DMS153 treated with DMSO at 0.1 percent for 48 hours (cell line): ENCODE results near the gene UBASH3B.

Experiments
- DNase-seq: peaks from one replicate; lab custom pipeline; 2025; ENCODE audit not compliant: unreplicated experiment; lab: John Stamatoyannopoulos, UW

The UBASH3B gene

DNA sequence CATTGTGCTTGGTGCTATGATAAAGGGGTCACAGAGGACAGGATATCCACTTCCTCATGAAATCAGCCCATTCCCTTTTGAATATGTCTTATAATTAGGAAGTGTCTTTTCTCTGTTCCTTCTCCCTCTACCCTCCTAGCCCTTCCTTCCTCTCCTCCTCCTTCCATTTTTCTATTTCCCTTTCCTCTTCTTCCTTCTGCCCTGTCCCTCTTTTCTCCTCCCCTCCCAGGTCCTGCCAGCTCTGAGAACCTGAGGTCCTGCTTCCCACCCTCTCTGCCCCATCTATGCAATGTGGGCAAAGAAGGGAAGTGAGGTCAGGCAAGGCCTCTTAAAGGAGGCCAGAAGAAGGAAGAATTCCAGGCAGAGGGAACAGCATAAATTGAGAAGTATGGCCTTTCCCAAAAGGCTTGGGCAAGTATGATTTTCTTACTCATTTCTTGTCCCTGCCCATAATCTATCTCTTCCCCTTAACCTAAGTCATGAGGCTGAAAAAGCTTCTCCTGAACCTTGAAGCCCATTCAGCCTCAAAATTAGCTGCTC, 7.7 kb upstream of the UBASH3B start:
- DNase-seq = no peak

DNA sequence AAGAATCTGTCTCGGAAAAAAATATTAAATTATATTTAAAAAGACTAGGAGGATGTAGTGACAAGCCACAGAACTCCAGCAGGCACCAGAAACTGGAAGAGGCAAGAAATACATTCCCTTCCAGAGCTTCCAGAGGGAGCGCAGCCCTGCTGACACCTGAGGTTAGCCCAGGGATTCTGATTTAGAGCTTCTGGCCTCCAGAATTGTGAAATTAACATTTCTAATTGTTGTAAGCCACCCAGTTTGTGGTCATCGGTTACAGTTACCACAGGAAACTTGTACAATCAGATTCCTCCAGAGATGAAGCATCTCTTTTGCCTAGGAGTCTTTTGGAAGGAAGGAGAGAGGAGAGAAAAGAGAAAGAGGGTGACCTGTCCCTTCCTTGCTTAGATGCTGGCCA, 6.4 kb upstream of the UBASH3B start:
- DNase-seq = no peak

DNA sequence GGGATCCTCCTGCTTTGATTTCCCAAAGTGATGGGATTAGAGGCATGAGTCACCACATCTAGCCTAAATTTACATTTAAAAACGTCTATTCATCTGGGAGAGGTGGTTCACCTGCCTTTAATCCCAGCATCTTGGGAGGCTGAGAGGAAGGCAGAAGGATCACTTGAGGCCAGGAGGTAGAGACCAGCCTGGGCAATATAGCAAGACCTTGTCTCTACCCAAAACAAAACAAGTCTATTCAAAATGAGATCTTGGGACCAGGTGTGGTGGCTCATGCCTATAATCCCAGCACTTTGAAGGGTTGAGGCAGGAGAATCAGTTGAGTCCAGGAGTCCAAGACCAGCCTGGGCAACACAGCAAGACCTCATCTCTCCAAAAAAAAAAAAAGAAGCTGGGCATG, 4.9 kb upstream of the UBASH3B start:
- no peak for DNase-seq

DNA sequence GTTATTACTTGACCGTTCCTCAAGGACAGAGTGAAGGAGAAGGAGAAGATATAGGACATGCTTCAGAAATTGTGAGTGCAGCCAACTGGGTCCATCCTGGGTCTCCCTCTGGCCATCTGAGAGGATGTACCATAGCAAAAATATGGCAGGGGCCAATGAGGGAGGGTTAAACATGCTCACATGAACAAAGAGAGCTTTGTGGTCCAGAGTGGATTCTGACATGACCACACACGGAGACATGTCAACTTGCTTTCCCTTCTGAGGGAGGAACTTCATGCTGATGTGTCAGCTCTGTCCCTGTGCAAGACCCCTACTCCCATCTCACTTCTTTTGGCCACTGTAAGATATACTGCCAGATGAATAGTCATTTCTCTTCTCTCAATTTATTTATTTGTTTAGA, 3.0 kb upstream of the UBASH3B start:
- no peak for DNase-seq

DNA sequence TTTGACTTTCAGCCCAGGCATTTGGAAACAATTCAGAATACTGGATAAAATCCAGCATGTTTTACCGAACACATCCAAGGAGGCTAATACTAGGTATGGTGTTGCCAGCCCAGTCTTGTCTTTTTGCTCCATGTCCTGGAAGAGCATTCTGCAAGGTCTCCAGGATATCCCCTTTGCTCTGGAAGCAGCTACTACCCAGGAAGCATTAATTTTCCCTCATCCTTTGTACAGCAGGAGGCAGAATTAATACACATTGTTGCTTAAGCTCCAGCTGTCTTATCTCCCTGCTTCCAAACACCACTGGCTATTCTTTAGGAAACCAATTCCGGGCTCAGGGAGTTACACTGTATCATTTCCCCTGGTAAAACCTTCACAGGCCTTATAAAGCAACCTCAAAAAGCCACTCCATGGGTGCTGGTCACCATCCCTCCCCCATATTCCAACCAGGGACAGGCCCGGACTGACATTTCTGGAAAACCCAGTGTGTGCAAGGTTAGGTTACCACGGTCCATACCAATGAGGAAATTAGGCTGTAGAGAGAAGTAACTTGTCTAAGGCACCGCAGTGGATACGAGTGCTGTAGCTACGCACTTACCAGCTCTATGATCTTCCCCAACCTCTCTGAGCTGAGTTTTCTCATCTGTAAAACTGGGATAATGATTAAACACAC, 1.5 kb upstream of the UBASH3B start:
- no peak for DNase-seq

DNA sequence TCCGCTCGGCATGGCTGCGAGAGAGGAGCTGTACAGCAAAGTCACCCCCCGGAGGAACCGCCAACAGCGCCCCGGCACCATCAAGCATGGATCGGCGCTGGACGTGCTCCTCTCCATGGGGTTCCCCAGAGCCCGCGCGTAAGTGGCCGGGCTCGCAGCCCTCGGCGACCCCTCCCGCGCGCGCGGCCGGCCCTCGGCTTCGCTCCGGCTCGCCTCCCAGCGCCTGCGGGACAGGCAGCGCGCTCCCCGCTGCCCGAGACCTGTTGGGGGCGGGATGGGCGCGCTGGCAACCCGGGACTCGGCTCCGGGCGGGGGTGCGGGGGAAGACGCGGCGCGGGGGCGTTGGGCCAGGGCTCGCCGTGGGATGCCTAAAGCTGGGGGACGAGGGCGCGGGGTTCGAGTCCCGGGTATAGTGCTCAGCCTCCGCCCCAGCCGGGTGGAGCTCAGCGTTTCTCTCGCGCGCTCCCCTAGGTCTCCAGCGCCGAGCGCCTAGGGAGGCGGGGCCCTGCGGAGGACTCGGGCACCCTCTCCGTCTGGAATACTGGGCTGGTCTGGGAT, 630 bp downstream of the UBASH3B start:
- no peak for DNase-seq

DNA sequence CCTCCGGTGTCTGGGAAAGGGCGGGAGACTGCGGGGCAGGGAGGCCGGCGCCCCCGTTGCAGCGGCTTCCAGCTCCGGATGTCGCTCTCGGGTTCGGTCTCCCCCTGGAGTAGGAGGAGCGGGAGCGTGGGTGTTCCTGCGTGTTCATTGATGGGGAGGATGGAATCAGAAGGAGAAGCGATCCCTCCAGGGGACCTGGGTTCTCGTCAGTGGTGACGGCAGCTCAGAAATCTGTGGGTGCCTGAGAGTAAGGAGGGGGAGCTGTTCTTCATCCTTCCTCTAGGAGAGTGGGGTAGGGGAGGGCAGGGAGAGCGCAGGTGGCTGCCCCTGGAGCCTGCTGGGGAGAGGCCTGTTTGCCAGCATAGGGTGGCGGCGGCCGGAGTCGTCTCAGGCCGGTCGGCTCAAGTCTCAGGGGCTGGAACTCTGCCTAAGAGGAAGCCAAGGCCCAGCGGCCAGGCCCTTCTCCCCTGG, 1.1 kb downstream of the UBASH3B start:
- DNase-seq = no peak

DNA sequence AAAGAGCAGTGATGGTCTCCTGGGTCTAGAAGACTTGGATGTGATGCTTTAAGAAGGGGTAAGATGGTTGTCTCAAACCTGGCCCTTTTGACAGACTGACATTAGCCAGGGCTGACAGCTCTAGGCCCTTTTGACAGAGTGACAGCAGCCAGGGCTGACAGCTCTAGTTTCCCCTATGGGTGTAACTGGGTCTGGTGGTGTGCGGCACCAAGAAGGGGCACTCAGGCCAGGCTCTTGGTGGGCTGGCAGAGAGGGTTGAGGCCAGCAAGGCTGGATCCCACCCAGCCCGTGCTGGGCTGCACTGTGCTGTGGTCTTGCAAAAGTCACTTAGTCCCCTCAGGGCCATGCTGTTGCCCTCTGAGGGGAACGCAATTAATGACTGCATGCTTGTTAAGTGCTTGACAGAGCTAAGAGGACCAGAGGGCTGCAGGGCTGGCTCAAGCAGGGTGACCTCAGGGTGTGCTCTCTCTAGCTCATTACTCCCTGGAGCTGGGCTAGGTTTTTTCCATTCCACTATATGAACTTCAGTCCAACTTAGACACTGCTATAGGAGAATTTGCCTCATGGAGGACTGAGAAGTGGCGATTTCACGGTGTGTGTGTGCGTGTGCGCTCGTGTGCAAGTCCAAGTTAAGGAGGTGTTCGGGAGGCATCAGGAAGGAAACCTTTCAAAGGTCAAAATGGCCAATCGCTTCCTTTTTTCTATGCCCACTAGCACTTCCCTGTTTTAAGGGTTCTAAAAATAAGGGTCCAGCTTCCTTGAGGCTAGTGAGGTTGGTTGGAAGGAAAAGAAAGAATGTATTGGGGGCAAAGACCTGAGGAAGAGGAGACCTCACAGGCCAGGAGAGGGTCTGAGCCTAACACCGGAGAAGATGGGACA, 4.4 kb downstream of the UBASH3B start:
- DNase-seq = no peak

DNA sequence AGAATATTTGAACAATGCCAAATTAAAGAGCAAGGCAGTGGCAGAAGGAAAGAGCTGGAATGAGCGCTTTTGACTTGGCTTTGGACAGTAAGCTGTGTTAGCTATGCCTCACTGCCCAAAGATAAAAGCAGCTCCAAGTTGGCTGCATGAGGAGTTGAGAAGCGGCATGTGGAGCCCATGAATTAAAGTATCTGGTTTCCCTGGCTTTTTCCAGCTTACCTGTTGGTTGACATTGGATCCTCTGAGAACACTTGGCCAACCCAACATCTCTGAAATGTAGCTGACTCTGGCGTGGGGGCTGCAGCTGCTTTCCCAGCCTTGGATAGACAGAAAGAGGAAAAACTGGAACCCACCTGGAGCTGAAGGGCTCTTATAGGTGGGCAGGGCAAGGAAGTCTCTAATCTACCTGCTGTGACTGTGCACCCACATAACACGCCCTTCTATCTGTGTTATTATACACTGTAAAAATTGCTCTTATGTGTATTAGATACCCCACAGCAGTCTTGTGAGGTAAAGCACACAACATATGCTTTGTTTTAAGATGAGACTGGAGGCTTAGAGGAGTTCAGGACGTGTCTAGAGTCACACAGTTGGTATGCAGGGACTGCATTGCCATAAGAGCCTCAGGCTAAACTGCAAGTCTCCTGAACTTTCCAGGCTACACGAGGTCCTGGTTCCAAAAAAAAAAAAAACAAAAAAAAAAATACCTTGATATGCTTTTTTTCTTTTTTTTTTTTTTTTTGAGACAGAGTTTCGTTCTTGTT, 5.8 kb downstream of the UBASH3B start:
- no peak for DNase-seq

DNA sequence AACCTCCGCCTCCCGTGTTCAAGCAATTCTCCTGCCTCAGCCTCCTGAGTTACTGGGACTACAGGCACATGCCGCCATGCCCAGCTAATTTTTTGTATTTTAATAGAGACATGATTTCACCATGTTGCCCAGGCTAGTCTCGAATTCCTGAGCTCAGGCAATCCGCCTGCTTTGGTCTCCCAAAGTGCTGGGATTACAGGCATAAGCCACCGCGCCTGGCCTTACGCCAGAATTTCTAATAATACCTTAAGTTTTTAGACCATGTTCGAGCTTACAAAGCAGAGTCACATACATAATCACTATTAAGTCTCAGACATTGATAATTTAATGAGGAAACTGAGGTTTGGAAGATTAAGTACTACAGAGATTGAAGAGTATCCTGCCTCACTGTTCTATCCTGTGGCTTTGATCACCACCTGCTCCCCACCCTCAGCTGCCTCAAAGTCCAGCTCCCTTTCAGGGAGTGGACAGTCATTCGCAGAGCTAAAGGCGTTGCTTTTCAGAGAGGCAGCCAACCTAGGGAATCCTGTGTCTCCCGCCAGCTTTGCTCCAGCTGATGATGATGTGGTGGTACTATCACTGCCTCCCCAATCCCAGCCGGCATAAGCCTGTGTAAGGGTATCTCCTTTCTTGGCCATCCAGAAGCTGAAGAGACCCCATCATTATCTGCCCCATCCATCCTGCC, 7.7 kb downstream of the UBASH3B start:
- DNase-seq = no peak

DNA sequence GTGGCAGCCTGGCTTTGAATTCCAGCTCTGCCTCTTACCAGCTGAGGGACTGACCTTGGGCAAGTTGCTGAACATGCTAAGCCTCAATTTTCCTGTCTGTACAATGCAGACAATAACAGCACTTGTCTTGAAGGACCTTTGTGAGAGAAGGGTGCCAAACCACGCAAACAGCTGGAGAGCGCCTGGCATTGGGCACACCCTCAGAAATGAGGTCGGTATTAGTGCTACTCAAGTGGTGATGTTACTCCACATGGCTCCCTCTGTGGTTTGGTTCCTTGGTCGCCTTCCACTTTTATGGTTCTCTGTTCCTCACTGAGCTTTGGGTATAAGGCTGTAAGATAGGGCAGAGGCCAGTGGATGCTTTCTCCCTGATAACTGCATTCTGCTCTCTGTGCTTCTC, 8.2 kb downstream of the UBASH3B start:
- DNase-seq = no peak

DNA sequence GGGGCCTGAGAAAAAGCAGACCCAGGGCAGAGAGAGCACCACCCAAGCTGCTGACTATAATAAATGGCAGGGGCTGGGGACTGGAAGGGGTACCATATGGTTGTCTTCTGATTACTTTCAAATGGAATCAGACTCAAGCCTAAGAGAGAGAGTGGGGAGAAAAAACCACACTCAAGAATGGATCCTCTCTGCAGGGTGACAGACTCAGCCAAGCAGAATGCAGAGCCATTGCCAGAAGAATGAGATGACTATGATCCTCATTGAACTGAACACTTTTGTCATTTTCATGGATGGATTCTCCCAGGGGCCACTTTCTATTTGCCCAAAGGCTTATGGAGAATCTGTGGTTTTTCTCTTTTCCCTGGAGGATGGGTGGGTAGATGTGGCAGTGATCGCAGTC, 8.7 kb downstream of the UBASH3B start:
- no peak for DNase-seq

DNA sequence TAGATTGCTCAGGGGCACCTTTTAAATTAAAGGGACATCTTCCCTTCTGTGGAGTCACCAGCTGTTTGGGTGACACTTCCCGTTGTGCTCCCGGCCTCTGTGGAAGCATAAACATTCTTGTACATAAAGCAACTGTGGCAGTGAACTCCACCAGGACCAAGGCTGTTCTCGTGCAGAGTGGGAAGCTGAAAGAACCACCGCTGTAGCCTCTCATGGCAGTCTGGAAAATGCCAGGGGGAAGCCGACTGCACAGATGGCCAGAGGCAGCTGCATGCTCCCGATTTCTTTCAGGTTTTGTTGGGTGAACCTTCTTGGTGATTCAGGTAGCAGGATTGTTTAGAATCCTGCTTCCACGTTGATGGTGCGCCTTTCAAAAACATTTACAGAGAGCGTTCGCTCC, 10.3 kb downstream of the UBASH3B start:
- DNase-seq = no peak

DNA sequence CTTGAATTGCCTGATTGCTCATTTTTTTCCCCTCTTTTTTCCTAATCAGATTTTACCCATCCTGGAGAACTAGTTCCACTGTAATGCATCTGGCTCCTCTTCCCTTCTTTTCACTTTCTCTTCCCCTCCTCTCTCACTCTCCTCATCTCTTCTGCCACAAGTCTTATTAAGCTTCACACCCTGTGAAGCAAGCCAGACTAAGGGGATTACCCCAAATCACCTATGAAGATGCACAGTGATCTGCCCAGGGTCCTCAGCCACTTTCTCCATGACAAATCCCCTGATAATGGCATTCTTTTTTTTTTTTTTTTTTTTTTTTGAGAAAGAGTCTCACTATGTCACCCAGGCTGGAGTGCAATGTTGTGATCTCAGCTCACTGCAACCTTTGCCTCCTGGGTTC, 11.2 kb downstream of the UBASH3B start:
- no peak for DNase-seq

DNA sequence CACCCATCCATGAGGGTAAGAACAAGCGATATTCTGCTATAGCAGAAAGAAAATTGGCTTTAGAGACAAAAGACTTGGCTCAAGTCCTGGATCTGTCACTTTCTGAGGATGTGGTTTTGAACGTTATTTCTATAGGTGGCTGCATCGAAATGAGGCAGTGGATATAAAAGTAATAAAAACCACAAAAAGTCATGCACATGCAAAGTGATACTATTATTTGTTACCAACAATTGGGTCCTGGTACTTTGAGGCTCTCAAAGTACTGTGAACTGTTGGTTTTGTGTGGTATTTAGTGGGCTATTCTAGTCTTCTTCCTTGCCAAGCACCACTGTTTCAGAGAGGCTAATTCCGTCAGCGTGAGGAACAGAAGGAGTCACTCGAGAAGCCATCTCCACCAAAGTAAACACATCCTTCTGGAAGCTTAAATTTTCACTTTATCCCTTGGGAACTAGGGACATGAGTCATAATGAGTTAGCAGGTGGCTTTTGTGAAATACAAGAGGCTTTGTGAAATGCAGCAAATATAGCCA, 13.1 kb downstream of the UBASH3B start:
- DNase-seq = no peak

DNA sequence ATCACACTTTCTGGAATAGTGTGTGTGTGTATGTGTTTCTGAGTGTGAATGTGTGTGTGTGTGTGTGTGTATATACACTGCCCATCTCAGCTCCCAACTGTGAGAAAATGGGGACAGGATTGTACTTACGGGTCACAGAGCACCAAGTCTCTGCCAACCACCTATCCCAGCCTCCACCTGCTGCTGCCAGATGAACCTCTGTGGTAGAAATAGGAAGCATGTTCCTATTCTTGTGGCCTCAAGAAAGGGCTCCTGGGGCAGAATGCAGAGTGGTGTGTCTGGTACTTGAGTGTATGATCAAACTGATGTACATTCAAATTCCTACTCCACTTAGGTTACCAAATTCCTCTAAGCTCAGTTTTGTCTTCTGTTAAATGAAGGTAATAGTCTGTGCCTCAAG, 14.6 kb downstream of the UBASH3B start:
- no peak for DNase-seq

DNA sequence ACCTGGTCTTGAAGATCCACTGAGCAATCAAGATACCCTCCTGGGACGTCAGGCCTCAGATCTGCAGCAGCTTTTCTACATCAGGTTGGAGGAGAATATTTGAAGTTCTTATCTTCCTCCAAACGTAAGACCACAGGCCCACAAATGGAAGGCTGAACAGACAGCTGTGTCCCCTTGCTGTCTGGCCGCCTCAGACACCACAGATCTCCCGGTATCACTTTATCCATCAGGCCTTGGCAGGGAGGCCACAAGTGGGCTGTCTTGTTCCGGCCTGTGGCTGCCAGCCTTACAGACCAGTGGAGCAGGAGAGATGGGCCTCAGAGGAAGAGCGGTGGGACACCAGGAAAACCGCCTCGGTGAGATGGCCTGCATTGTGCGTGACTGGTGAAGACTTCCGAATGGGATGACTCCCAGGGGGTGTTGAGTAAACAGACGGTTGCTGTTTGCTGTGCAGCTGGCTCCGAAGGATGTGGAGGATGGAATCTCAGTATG, 15.9 kb downstream of the UBASH3B start:
- DNase-seq = no peak

DNA sequence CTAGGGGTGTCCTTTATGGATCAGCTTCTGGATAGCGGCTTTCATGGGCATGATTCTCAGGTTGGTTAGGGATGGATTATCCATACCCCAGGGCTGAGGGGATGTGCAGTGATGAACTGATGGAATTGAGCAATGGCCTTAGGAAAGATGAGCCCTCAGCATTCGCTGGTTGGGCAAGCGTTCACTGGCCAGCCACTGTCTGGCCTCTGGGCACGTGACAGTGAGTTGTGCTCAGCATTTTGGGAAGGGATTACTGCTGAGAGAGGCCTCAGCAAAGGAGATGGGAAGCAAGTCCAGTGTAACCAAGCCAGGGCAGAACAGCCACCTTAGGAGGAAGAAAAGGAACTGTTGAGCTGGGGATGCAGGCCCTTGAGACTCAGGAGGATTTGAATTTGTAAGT, 17.4 kb downstream of the UBASH3B start:
- no peak for DNase-seq

DNA sequence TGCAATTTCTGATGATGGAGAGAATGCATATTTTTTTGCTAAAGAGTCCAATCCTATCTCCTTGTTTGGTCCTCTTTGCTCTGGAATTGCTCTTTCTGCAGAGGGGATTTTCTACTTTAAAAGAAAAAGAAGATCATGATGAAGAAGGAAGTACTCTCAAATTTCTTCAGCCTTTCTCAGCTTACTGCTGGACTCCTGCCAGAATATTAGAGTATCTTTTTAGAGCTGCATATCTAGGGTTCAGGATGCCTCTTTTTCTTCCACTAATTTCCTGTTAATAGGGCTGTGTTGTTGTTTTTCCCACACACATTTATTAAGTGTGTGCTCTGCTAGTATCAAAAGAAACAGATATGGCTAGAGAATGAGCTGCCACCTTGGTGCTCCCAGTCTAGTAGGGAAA, 18.2 kb downstream of the UBASH3B start:
- no peak for DNase-seq

DNA sequence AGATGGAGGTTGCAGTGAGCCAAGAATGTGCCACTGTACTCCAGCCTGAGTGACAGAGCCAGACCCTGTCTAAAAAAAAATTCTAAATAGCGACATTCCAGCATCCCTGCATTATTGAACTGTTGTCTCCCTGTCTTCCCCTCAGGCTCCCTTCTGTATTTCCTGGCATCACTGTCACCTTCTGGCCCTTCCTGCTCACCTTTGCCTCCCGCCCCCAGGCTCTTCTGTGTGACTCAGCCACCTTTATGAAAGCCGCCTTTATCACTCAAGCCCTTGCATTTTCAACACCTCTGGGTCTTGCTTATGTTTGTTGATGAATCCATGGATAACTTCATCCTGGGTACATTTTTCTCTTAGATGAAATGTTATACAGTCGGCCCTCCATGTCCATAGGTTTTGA, 21.1 kb downstream of the UBASH3B start:
- DNase-seq = no peak
